Peyer's patch (tissue), 4 donors: ENCODE results near the gene JAZF1. TPM values are rescaled to one million over a fixed set of nuclear protein-coding genes. Genes with fewer than 3 reads are reported as not detected.

Experiments
- DNase-seq, 3 donors: peaks; one replicate each; pipeline ENCODE4 v3.0.0-alpha.2; 2017 to 2019
- H3K27ac ChIP-seq, 4 donors: fragments of 200-600 bp; sonication (generic); one replicate each; pipeline ENCODE4 v1.5.1; 2016 to 2019
- H3K27me3 ChIP-seq, 2 donors: fragments of 200-600 bp; sonication (generic); one replicate each; pipeline ENCODE4 v1.5.1; 2019
- H3K36me3 ChIP-seq, 3 donors: fragments of 200-600 bp; sonication (generic); one replicate each; pipeline ENCODE4 v1.5.1; 2016 to 2019
- H3K4me1 ChIP-seq, 4 donors: fragments of 200-600 bp; sonication (generic); one replicate each; pipeline ENCODE4 v1.5.1; 2016 to 2019
- H3K4me3 ChIP-seq, 4 donors: fragments of 200-600 bp; sonication (generic); 1 replicate in 3 of 4; 2 replicates in 1 of 4; pipeline ENCODE4 v1.5.1; 2016 to 2019; ENCODE audit warnings: mild to moderate bottlenecking in 1 of 4
- H3K9me3 ChIP-seq, 4 donors: fragments of 200-600 bp; sonication (generic); one replicate each; pipeline ENCODE4 v1.5.1; 2016 to 2019; ENCODE audit warnings: mild to moderate bottlenecking in 1 of 4
- CTCF ChIP-seq, 6 experiments: fragments of 450-650 bp in 4 of 6; fragments of 200-600 bp in 2 of 6; sonication (generic) in 1 of 6; IDR thresholded peaks; one replicate each; pipeline ENCODE4 v1.5.1; 2017 to 2019; ENCODE audit warnings: antibody characterized with exemption in 6 of 6, mild to moderate bottlenecking in 3 of 6, moderate library complexity in 1 of 6
- POLR2A ChIP-seq, 2 donors: fragments of 450-650 bp; IDR thresholded peaks; one replicate each; pipeline ENCODE4 v1.5.1; 2017; ENCODE audit warnings: antibody characterized with exemption in 2 of 2, mild to moderate bottlenecking in 2 of 2, moderate library complexity in 2 of 2
- total RNA-seq, 4 donors: library from RNA; depleted of rRNA; stranded (reverse); fragments of >200 nt; gene quantifications; one replicate each; pipeline ENCODE4 v1.1.0, GENCODE V29; 2016

The JAZF1 gene
- total RNA-seq, 4 donors from 2014 or later = 1.9 to 15.7 (median 2.6) TPM

- Histone ChIP-seq H3K36me3 (no peaks in the 10 kb centered on the region), H3K9me3 (no peaks in the 10 kb centered on the region), H3K27me3 (no peaks in the 10 kb centered on the region), H3K27ac (no peak overlapping the region), H3K4me3 (no peak overlapping the region), H3K4me1 (no peaks in the 10 kb centered on the region)
- no peak for DNase-seq
- no peak for TF ChIP-seq CTCF (IDR thresholded peaks at IDR 0.05)
- no peak for TF ChIP-seq POLR2A (IDR thresholded peaks at IDR 0.05)
These were observed 214.3 kb downstream of the JAZF1 start for GRCh38 chr7:27966219-27966780.

- Histone ChIP-seq H3K36me3 (no peaks in the 10 kb centered on the region), H3K9me3 (no peaks in the 10 kb centered on the region), H3K4me1 (no peaks in the 10 kb centered on the region), H3K27me3 (no peaks in the 10 kb centered on the region), H3K27ac (no peak overlapping the region), H3K4me3 (no peak overlapping the region)
- TF ChIP-seq POLR2A (IDR thresholded peaks at IDR 0.05) (no peak), CTCF (IDR thresholded peaks at IDR 0.05) (no peak)
- DNase-seq = no peak
These were observed 214.9 kb downstream of the JAZF1 start for GRCh38 chr7:27965650-27966049.

DNA sequence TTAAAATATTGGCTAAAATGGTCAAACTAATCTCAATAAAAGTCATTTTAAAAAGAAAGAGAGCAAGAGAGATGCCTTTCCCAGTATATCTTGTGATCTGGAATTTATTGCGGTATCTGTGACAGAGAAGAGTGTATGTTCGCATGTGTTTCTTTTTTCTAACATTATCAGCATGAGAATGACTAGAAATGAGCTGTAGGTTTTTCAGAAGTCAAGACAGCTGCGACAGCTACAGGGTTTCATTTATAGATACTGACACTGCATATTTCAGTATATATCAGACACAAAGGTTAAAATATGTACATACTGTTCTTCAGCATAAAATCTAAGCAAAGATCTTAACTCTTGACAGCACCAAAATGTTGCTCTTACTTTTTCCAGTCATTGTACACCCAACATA lies 215.8 kb downstream of the JAZF1 start:
- Histone ChIP-seq H3K9me3 (no peaks in the 10 kb centered on the region), H3K27ac (no peak overlapping the region), H3K27me3 (no peaks in the 10 kb centered on the region), H3K4me3 (no peak overlapping the region), H3K36me3 (no peaks in the 10 kb centered on the region), H3K4me1 (no peaks in the 10 kb centered on the region)
- no peak for TF ChIP-seq CTCF (IDR thresholded peaks at IDR 0.05)
- TF ChIP-seq POLR2A (IDR thresholded peaks at IDR 0.05) = no peak
- DNase-seq = no peak

GRCh38 chr7:27963056-27963455 lies 217.5 kb downstream of the JAZF1 start:
- H3K27ac ChIP-seq = no peak overlapping the region
- H3K27me3 ChIP-seq = no peaks in the 10 kb centered on the region
- no peak for DNase-seq
- H3K4me1 ChIP-seq = no peaks in the 10 kb centered on the region
- no peaks in the 10 kb centered on the region for H3K36me3 ChIP-seq
- H3K9me3 ChIP-seq = no peaks in the 10 kb centered on the region
- H3K4me3 ChIP-seq = no peak overlapping the region
- TF ChIP-seq CTCF (IDR thresholded peaks at IDR 0.05) = no peak
- TF ChIP-seq POLR2A (IDR thresholded peaks at IDR 0.05) = no peak

DNA sequence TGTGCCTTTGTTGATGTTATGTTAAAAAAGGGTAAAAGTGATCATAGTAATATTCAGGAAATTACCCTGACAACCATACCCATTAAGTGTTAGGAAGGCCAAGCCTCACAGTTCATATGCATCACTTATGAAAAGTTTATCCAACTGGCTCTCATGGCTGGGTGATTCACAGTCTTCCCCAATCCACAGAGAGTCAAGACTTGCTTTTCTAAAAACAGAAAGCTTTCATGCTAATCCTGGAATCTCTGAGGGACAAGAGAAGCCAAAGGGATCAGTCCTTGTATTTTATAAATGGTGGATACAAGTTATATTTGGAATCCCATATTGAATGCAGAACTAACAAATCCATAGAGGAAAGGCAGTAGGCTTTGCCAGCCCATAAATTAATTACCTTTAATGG lies 218.3 kb downstream of the JAZF1 start:
- no peak for DNase-seq
- Histone ChIP-seq H3K27me3 (no peaks in the 10 kb centered on the region), H3K4me1 (no peaks in the 10 kb centered on the region), H3K4me3 (no peak overlapping the region), H3K36me3 (no peaks in the 10 kb centered on the region), H3K27ac (no peak overlapping the region), H3K9me3 (no peaks in the 10 kb centered on the region)
- TF ChIP-seq CTCF (IDR thresholded peaks at IDR 0.05) (no peak), POLR2A (IDR thresholded peaks at IDR 0.05) (no peak)

GRCh38 chr7:27961255-27961654 lies 219.3 kb downstream of the JAZF1 start:
- H3K27me3 ChIP-seq = no peaks in the 10 kb centered on the region
- no peak overlapping the region for H3K27ac ChIP-seq
- no peaks in the 10 kb centered on the region for H3K36me3 ChIP-seq
- H3K9me3 ChIP-seq = no peaks in the 10 kb centered on the region
- DNase-seq = no peak
- TF ChIP-seq POLR2A (IDR thresholded peaks at IDR 0.05) (no peak), CTCF (IDR thresholded peaks at IDR 0.05) (no peak)
- no peak overlapping the region for H3K4me3 ChIP-seq
- H3K4me1 ChIP-seq = no peaks in the 10 kb centered on the region
